ENCODE results near the gene SPINT1.

The SPINT1 gene

GRCh38 chr15:40821195-40821594 is 22.7 kb upstream of the SPINT1 start:
- no peak for ATAC-seq (ENCODE audit: insufficient read depth, low read depth)
- H2AFZ ChIP-seq (ENCODE audit: low read depth, low read length): no peak overlapping the region
- H3K9me3 ChIP-seq (ENCODE audit: insufficient read depth, low read length, severe bottlenecking): no peaks in the 10 kb centered on the region
- no peak for TF ChIP-seq CTCF (IDR thresholded peaks at IDR 0.05; ENCODE audit: borderline replicate concordance, extremely low read depth, low read length, poor library complexity, severe bottlenecking)
- TF ChIP-seq EZH2 (IDR thresholded peaks at IDR 0.05; ENCODE audit: borderline replicate concordance, low read depth, low read length, severe bottlenecking): no peak
- no peak overlapping the region for H3K4me2 ChIP-seq (ENCODE audit: insufficient read depth, low read length)
- H3K79me2 ChIP-seq (ENCODE audit: insufficient read depth, low read length): no peaks in the 10 kb centered on the region
- H3K27me3 ChIP-seq (ENCODE audit: insufficient read depth, low read length, poor library complexity): no peaks in the 10 kb centered on the region
- no peaks in the 10 kb centered on the region for H3K36me3 ChIP-seq (ENCODE audit: insufficient read depth, low read length)
- no peak for DNase-seq
- H3K4me1 ChIP-seq (ENCODE audit: insufficient read depth, low read length): no peaks in the 10 kb centered on the region
- H3K9ac ChIP-seq (ENCODE audit: low read depth, low read length): no peak overlapping the region
- H3K27ac ChIP-seq (ENCODE audit: low read length): no peak overlapping the region
- H4K20me1 ChIP-seq (ENCODE audit: insufficient read depth, low read length): no peaks in the 10 kb centered on the region
- H3K4me3 ChIP-seq (ENCODE audit: low read depth in 1 of 2, low read length in 2 of 2): no peak overlapping the region

- Histone ChIP-seq H3K36me3 (ENCODE audit: insufficient read depth, low read length) (no peaks in the 10 kb centered on the region), H2AFZ (ENCODE audit: low read depth, low read length) (no peak overlapping the region), H3K79me2 (ENCODE audit: insufficient read depth, low read length) (no peaks in the 10 kb centered on the region), H3K27me3 (ENCODE audit: insufficient read depth, low read length, poor library complexity) (no peaks in the 10 kb centered on the region), H4K20me1 (ENCODE audit: insufficient read depth, low read length) (no peaks in the 10 kb centered on the region), H3K9ac (ENCODE audit: low read depth, low read length) (no peak overlapping the region), H3K4me2 (ENCODE audit: insufficient read depth, low read length) (no peak overlapping the region), H3K4me1 (ENCODE audit: insufficient read depth, low read length) (no peaks in the 10 kb centered on the region), H3K27ac (ENCODE audit: low read length) (no peak overlapping the region), H3K4me3 (ENCODE audit: low read depth in 1 of 2, low read length in 2 of 2) (no peak overlapping the region), H3K9me3 (ENCODE audit: insufficient read depth, low read length, severe bottlenecking) (no peaks in the 10 kb centered on the region)
- ATAC-seq (ENCODE audit: insufficient read depth, low read depth): no peak
- TF ChIP-seq EZH2 (IDR thresholded peaks at IDR 0.05; ENCODE audit: borderline replicate concordance, low read depth, low read length, severe bottlenecking): no peak
- TF ChIP-seq CTCF (IDR thresholded peaks at IDR 0.05; ENCODE audit: borderline replicate concordance, extremely low read depth, low read length, poor library complexity, severe bottlenecking): no peak
- DNase-seq: no peak
Measured at GRCh38 chr15:40823572-40824343, 20.1 kb upstream of the SPINT1 start.

- ATAC-seq (ENCODE audit: insufficient read depth, low read depth): no peak
- no peak for DNase-seq
- H3K4me3 ChIP-seq (ENCODE audit: low read depth in 1 of 2, low read length in 2 of 2): no peak overlapping the region
Measured at GRCh38 chr15:40825661-40826422, 18.0 kb upstream of the SPINT1 start.

More at GRCh38 chr15:40825661-40826422, 18.0 kb upstream of the SPINT1 start:
- Histone ChIP-seq H3K36me3 (ENCODE audit: insufficient read depth, low read length) (no peaks in the 10 kb centered on the region), H3K27me3 (ENCODE audit: insufficient read depth, low read length, poor library complexity) (no peaks in the 10 kb centered on the region), H3K4me1 (ENCODE audit: insufficient read depth, low read length) (no peaks in the 10 kb centered on the region), H3K9ac (ENCODE audit: low read depth, low read length) (no peak overlapping the region), H3K27ac (ENCODE audit: low read length) (no peak overlapping the region), H2AFZ (ENCODE audit: low read depth, low read length) (no peak overlapping the region), H4K20me1 (ENCODE audit: insufficient read depth, low read length) (no peaks in the 10 kb centered on the region), H3K9me3 (ENCODE audit: insufficient read depth, low read length, severe bottlenecking) (no peaks in the 10 kb centered on the region), H3K4me2 (ENCODE audit: insufficient read depth, low read length) (no peak overlapping the region), H3K79me2 (ENCODE audit: insufficient read depth, low read length) (no peaks in the 10 kb centered on the region)
- no peak for TF ChIP-seq CTCF (IDR thresholded peaks at IDR 0.05; ENCODE audit: borderline replicate concordance, extremely low read depth, low read length, poor library complexity, severe bottlenecking)
- TF ChIP-seq EZH2 (IDR thresholded peaks at IDR 0.05; ENCODE audit: borderline replicate concordance, low read depth, low read length, severe bottlenecking): no peak

Measured in DND-41 (cell line).